NCI-H128 (cell line): Measurements from ENCODE around the gene PDGFB.

ENCODE experiments used
- DNase-seq: peaks from one replicate; lab custom pipeline; 2025; ENCODE audit not compliant: unreplicated experiment; lab: John Stamatoyannopoulos, UW

PDGFB gene

GRCh38 chr22:39254789-39255298, 10.1 kb upstream of the PDGFB start:
- no peak for DNase-seq

GRCh38 chr22:39254122-39254521, 9.3 kb upstream of the PDGFB start:
- DNase-seq, result no peak

GRCh38 chr22:39253435-39254070, 8.8 kb upstream of the PDGFB start:
- no peak for DNase-seq

GRCh38 chr22:39252461-39253434, 8.0 kb upstream of the PDGFB start:
- DNase-seq, result no peak

GRCh38 chr22:39251762-39252460, 7.1 kb upstream of the PDGFB start:
- no peak for DNase-seq

GRCh38 chr22:39250838-39251237, 6.1 kb upstream of the PDGFB start:
- no peak for DNase-seq

- DNase-seq, result no peak
These were observed 5.3 kb upstream of the PDGFB start for GRCh38 chr22:39250131-39250530.

GRCh38 chr22:39249086-39249704, 4.4 kb upstream of the PDGFB start:
- DNase-seq, result no peak

GRCh38 chr22:39248254-39248653, 3.5 kb upstream of the PDGFB start:
- no peak for DNase-seq

- DNase-seq, result no peak
These were observed 2.6 kb upstream of the PDGFB start for GRCh38 chr22:39247361-39247760.

- DNase-seq, result no peak
These were observed 2.0 kb upstream of the PDGFB start for GRCh38 chr22:39246690-39247332.

GRCh38 chr22:39246217-39246616, 1.4 kb upstream of the PDGFB start:
- no peak for DNase-seq

GRCh38 chr22:39245130-39246039, 603 bp upstream of the PDGFB start:
- DNase-seq, result no peak

- DNase-seq, result no peak
These were observed 666 bp downstream of the PDGFB start for GRCh38 chr22:39244136-39244495.

GRCh38 chr22:39243439-39244135, 1.2 kb downstream of the PDGFB start:
- DNase-seq, result no peak

GRCh38 chr22:39242595-39243438, 2.0 kb downstream of the PDGFB start:
- no peak for DNase-seq

GRCh38 chr22:39241794-39242594, 2.8 kb downstream of the PDGFB start:
- no peak for DNase-seq
